BLaER1 treated with 17β-estradiol and CSF1 and Interleukin-3, amounts not matched to agents 10 nM and 100 nM (cell line): ENCODE data around the gene SEH1L.
A peak's percentile ranks its signal among the peaks of the same experiment; 100 is the strongest.

ENCODE experiments used
- H3K27ac ChIP-seq, 11 experiments: shearing (Covaris generic); formaldehyde crosslinking; 2 replicates each; pipeline ENCODE4 v1.8.1; 2022
- H3K27me3 ChIP-seq, 11 experiments: shearing (Covaris generic); formaldehyde crosslinking; 2 replicates each; pipeline ENCODE4 v1.8.1; 2022
- H3K36me3 ChIP-seq, 11 experiments: shearing (Covaris generic); formaldehyde crosslinking; 2 replicates each; pipeline ENCODE4 v1.8.1; 2022
- H3K4me1 ChIP-seq, 10 experiments: shearing (Covaris generic); formaldehyde crosslinking; 2 replicates each; pipeline ENCODE4 v1.8.1; 2022
- H3K4me2 ChIP-seq, 11 experiments: shearing (Covaris generic); formaldehyde crosslinking; 2 replicates each; pipeline ENCODE4 v1.8.1; 2022
- H3K4me3 ChIP-seq, 10 experiments: shearing (Covaris generic); formaldehyde crosslinking; 2 replicates each; pipeline ENCODE4 v1.8.1; 2022
- H3K9ac ChIP-seq, 11 experiments: shearing (Covaris generic); formaldehyde crosslinking; 2 replicates each; pipeline ENCODE4 v1.8.1; 2022
- H3K9me3 ChIP-seq, 11 experiments: shearing (Covaris generic); formaldehyde crosslinking; replicated peaks in 1 of 11; 2 replicates each; pipeline ENCODE4 v1.8.1; 2022
- H4K20me1 ChIP-seq, 11 experiments: shearing (Covaris generic); formaldehyde crosslinking; 2 replicates each; pipeline ENCODE4 v1.8.1; 2022
- Cebpa-rat ChIP-seq, 11 experiments: shearing (Covaris generic); IDR thresholded peaks; 2 replicates each; pipeline ENCODE4 v1.8.1; 2022

Gene SEH1L

GRCh38 chr18:12948050-12948804, 416 bp downstream of the SEH1L start:
- peaks cover 0 to 28% (median 17%) of the 10 kb centered on the region in 11 experiments; a peak in 17 of 22 replicates for H3K9me3 ChIP-seq

GRCh38 chr18:12958478-12958877, 10.7 kb downstream of the SEH1L start:
- Histone ChIP-seq H3K27ac (no peak overlapping the region), H3K9ac (no peak overlapping the region), H3K27me3 (no peaks in the 10 kb centered on the region), H3K4me3 (no peak overlapping the region), H4K20me1 (peaks cover 12 to 68% (median 34%) of the 10 kb centered on the region in 11 experiments; a peak in 17 of 22 replicates), H3K36me3 (peaks cover 88 to 100% (median 92%) of the 10 kb centered on the region in 11 experiments), H3K4me2 (no peak overlapping the region), H3K9me3 (peaks cover 0 to 22% (median 19%) of the 10 kb centered on the region in 11 experiments; a peak in 18 of 22 replicates), H3K4me1 (no peaks in the 10 kb centered on the region)
- TF ChIP-seq Cebpa-rat (IDR thresholded peaks at IDR 0.05), result no peak

More at GRCh38 chr18:12948050-12948804, 416 bp downstream of the SEH1L start:
- H3K9ac ChIP-seq, result peak overlapping the region; percentile 87 to 93 (median 91)
- H3K4me3 ChIP-seq, result peak overlapping the region; percentile 54 to 76 (median 69)
- peaks cover 24 to 55% (median 37%) of the 10 kb centered on the region in 10 experiments for H3K4me1 ChIP-seq
- peak overlapping the region; percentile 89 to 98 (median 93) for H3K27ac ChIP-seq
- no peaks in the 10 kb centered on the region for H3K27me3 ChIP-seq
- H4K20me1 ChIP-seq, result peaks cover 0 to 24% (median 10%) of the 10 kb centered on the region in 11 experiments; a peak in 7 of 22 replicates
- peak overlapping the region; percentile 62 to 85 (median 77) for H3K4me2 ChIP-seq
- TF ChIP-seq Cebpa-rat (IDR thresholded peaks at IDR 0.05), result no peak
- H3K36me3 ChIP-seq, result peaks cover 5 to 46% (median 39%) of the 10 kb centered on the region in 11 experiments

GRCh38 chr18:12960395-12960794, 12.6 kb downstream of the SEH1L start:
- H3K27me3 ChIP-seq, result no peaks in the 10 kb centered on the region
- H3K36me3 ChIP-seq, result peaks cover 91 to 100% (median 96%) of the 10 kb centered on the region in 11 experiments
- H4K20me1 ChIP-seq, result peaks cover 12 to 62% (median 31%) of the 10 kb centered on the region in 11 experiments; a peak in 17 of 22 replicates
- no peak for TF ChIP-seq Cebpa-rat (IDR thresholded peaks at IDR 0.05)
- no peak overlapping the region for H3K27ac ChIP-seq
- peaks cover 0 to 23% (median 19%) of the 10 kb centered on the region in 11 experiments; a peak in 18 of 22 replicates for H3K9me3 ChIP-seq
- no peak overlapping the region for H3K9ac ChIP-seq
- no peak overlapping the region for H3K4me3 ChIP-seq
- H3K4me1 ChIP-seq, result no peaks in the 10 kb centered on the region
- H3K4me2 ChIP-seq, result no peak overlapping the region

GRCh38 chr18:12960853-12961397, 13.1 kb downstream of the SEH1L start:
- peaks cover 0 to 23% (median 19%) of the 10 kb centered on the region in 11 experiments; a peak in 18 of 22 replicates for H3K9me3 ChIP-seq
- no peak overlapping the region for H3K9ac ChIP-seq
- H3K27me3 ChIP-seq, result no peaks in the 10 kb centered on the region
- no peaks in the 10 kb centered on the region for H3K4me1 ChIP-seq
- H3K4me2 ChIP-seq, result no peak overlapping the region
- H3K36me3 ChIP-seq, result peaks cover 91 to 100% (median 96%) of the 10 kb centered on the region in 11 experiments
- no peak overlapping the region for H3K27ac ChIP-seq
- H4K20me1 ChIP-seq, result peaks cover 12 to 62% (median 31%) of the 10 kb centered on the region in 11 experiments; a peak in 17 of 22 replicates
- TF ChIP-seq Cebpa-rat (IDR thresholded peaks at IDR 0.05), result no peak
- no peak overlapping the region for H3K4me3 ChIP-seq

- Histone ChIP-seq H3K4me2 (no peak overlapping the region), H3K9ac (no peak overlapping the region), H3K36me3 (peaks cover 90 to 100% (median 99%) of the 10 kb centered on the region in 11 experiments), H3K9me3 (peaks cover 0 to 12% (median 9%) of the 10 kb centered on the region in 11 experiments; a peak in 18 of 22 replicates), H3K4me3 (no peak overlapping the region), H3K4me1 (peaks cover 9 to 19% (median 18%) of the 10 kb centered on the region in 10 experiments; a peak in 19 of 20 replicates), H3K27ac (no peak overlapping the region), H3K27me3 (no peaks in the 10 kb centered on the region), H4K20me1 (peaks cover 12 to 55% (median 32%) of the 10 kb centered on the region in 11 experiments; a peak in 17 of 22 replicates)
- no peak for TF ChIP-seq Cebpa-rat (IDR thresholded peaks at IDR 0.05)
Observed at GRCh38 chr18:12963069-12963468, 15.3 kb downstream of the SEH1L start.

GRCh38 chr18:12968115-12968514, 20.3 kb downstream of the SEH1L start:
- peak overlapping the region; percentile 24 to 84 (median 75); a peak in 20 of 22 replicates for H3K4me2 ChIP-seq
- H3K36me3 ChIP-seq, result peaks cover 73 to 98% (median 88%) of the 10 kb centered on the region in 11 experiments
- peaks cover 18 to 41% (median 33%) of the 10 kb centered on the region in 10 experiments for H3K4me1 ChIP-seq
- H3K4me3 ChIP-seq, result peak overlapping the region in 4 of 10 experiments; percentile 3 to 41 (median 12); a peak in 6 of 20 replicates
- H3K27me3 ChIP-seq, result no peaks in the 10 kb centered on the region
- peaks cover 0 to 10% (median 0%) of the 10 kb centered on the region in 11 experiments; a peak in 6 of 22 replicates for H4K20me1 ChIP-seq
- TF ChIP-seq Cebpa-rat (IDR thresholded peaks at IDR 0.05), result no peak
- peak overlapping the region in 9 of 11 experiments; percentile 20 to 72 (median 53); a peak in 17 of 22 replicates for H3K27ac ChIP-seq
- peaks cover 0 to 3% (median 0%) of the 10 kb centered on the region in 11 experiments; a peak in 1 of 22 replicates for H3K9me3 ChIP-seq
- H3K9ac ChIP-seq, result peak overlapping the region in 6 of 11 experiments; percentile 10 to 43 (median 28); a peak in 7 of 22 replicates

- no peaks in the 10 kb centered on the region for H3K27me3 ChIP-seq
- peaks cover 18 to 41% (median 33%) of the 10 kb centered on the region in 10 experiments for H3K4me1 ChIP-seq
- H4K20me1 ChIP-seq, result peaks cover 0 to 12% (median under 1%) of the 10 kb centered on the region in 11 experiments; a peak in 7 of 22 replicates
- H3K27ac ChIP-seq, result peak overlapping the region in 9 of 11 experiments; percentile 20 to 72 (median 53); a peak in 18 of 22 replicates
- peaks cover 0 to 3% (median 0%) of the 10 kb centered on the region in 11 experiments; a peak in 1 of 22 replicates for H3K9me3 ChIP-seq
- H3K4me2 ChIP-seq, result peak overlapping the region in 10 of 11 experiments; percentile 39 to 84 (median 76); a peak in 18 of 22 replicates
- TF ChIP-seq Cebpa-rat (IDR thresholded peaks at IDR 0.05), result no peak
- peak overlapping the region in 4 of 10 experiments; percentile 3 to 41 (median 12); a peak in 3 of 20 replicates for H3K4me3 ChIP-seq
- peak overlapping the region in 3 of 11 experiments; percentile 10 to 43 (median 22); a peak in 1 of 22 replicates for H3K9ac ChIP-seq
- H3K36me3 ChIP-seq, result peaks cover 73 to 98% (median 88%) of the 10 kb centered on the region in 11 experiments
Observed at GRCh38 chr18:12968619-12969018, 20.8 kb downstream of the SEH1L start.

- peaks cover 86 to 98% (median 90%) of the 10 kb centered on the region in 11 experiments for H3K36me3 ChIP-seq
- H3K4me2 ChIP-seq, result no peak overlapping the region
- H3K4me3 ChIP-seq, result no peak overlapping the region
- H3K9me3 ChIP-seq, result peaks cover 0 to 19% (median 11%) of the 10 kb centered on the region in 11 experiments; a peak in 19 of 22 replicates
- TF ChIP-seq Cebpa-rat (IDR thresholded peaks at IDR 0.05), result no peak
- peaks cover 0 to 56% (median 9%) of the 10 kb centered on the region in 11 experiments; a peak in 9 of 22 replicates for H4K20me1 ChIP-seq
- no peak overlapping the region for H3K27ac ChIP-seq
- no peak overlapping the region for H3K9ac ChIP-seq
- H3K27me3 ChIP-seq, result no peaks in the 10 kb centered on the region
- H3K4me1 ChIP-seq, result peaks cover 6 to 15% (median 9%) of the 10 kb centered on the region in 10 experiments; a peak in 19 of 20 replicates
Observed at GRCh38 chr18:12973562-12974213, 25.9 kb downstream of the SEH1L start.
